Activated CD4-positive, alpha-beta T cell treated with anti-CD3 and anti-CD28 coated beads, Interleukin-2, amount 50 U/mL, for 4 hours (primary cell): ENCODE data around the gene ITGA7.

Experiments used
- DNase-seq, 2 experiments: peaks; one replicate each; pipeline ENCODE4 v3.0.0-alpha.2; 2020

ITGA7 gene

DNA sequence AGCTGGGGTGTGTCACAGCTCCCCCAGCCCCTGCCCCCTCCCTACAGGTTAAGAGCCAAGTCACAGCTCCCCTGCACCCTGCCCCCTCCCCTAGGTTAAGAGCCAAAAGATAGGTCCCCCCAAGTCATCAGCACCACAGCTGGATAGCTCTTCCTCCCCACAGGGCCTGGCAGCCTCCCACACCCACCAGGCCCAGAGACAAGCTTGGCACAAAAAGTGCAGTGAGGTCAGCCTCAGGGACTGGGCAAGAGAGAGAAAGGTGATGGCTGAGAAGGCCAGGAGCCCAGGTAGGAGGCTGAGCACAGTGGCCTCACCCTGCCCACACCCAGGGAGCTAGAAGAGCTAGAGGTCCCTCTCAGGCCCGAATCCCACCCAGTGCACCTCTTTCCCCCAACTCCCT, 8.7 kb downstream of the ITGA7 start:
- no peak for DNase-seq

DNA sequence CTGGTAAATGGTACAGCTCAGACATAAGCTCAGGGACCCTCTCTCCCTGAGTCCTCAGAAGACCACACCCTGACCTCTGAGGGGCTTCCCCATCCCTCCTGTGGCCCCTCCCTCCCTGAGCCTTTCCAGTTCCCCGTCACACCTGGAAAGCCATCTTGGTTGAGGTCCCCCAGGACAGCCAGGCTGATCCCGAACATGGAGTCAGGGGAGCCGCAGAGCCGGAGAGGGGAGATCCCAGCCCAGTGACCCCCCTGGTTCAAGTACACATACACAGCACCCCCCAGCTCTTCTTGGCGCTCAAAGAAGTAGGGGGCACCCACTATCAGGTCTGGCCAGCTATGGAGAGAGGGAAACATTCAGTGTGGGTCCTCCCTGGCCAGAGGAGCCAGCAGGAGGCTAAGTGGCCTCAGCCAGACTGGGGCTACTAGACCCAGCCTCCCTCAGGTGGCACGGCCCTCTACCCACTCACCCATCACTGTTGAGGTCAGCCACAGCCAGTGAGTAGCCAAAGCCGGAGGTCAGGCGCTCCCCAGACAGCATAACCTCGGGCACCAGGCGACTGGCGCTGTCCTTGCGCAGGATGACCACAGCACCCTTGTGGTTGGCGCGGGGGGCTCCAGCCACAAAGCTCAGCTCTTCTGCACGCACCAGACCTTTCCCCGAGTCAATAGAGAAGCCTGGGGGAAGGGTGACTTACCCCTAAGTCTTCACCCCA, 9.3 kb downstream of the ITGA7 start:
- DNase-seq = no peak

DNA sequence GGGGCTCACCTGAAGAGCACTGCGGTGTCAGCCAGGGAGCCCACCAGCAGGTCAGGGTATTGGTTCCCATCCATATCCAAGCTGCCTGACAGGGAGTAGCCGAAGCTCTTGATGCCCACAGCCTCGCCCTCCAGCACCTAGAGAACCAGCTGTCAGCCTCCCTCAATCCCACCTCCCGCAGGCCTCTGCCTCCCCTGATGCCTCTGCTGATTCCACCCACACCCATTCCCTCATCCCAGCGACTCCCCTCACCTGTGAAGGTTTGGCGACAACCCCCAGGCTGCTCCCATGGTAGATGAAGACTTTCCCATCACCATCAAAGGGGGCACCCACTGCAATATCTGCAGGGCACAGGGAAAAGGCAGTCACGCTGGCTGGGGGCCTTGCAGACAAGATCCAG, 10.0 kb downstream of the ITGA7 start:
- no peak for DNase-seq

DNA sequence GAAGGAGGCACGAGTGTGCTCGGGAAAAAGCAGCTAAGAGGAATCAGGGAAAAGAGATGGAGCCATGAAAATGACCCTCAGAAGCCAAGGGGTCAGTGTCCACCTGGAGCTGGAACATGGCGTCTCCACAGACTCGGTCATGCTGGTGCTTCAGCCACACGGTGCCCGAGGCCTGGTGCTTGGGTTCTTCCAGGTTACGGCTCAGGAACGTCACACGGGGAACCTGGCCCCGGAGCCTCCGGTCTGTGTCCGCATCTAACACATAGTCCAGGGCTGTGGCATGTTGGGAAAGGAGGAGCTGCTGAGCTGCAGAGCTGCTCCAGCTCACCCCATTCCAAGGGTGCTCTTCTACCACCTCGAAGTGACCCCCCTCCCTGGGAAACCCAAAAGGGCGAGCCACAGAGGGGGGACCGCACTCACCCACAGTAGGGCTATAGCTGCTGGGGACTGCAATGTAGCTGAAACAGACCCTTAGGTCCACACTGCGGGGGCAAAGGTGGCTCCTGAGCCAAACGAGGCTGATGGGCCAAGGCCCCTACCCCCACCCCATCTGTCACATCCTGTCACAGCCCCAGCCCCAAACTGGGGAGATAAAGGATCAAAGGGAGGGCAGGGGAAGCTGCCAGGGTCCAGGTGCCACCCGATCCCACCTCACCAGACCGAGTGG, 10.8 kb downstream of the ITGA7 start:
- no peak for DNase-seq

DNA sequence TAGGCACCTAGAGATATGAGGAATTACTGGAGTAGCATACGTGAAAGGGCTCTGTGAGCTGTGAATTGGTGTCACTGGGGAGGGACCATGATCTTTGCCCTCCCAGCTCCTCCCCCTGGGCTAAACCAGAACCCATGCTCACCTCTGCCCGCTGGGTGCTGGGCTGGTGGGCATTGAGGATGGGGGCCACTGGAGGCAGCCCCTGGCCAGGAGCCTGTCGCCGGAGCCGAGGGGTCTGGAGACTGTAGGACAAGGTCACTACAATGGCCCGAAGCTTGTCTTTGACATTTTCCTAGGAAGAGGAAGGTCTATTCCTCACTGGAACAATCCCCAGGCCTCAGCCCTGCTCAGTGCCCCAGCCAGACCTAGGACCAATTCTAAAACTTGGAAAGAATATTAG, 11.6 kb downstream of the ITGA7 start:
- DNase-seq = no peak

DNA sequence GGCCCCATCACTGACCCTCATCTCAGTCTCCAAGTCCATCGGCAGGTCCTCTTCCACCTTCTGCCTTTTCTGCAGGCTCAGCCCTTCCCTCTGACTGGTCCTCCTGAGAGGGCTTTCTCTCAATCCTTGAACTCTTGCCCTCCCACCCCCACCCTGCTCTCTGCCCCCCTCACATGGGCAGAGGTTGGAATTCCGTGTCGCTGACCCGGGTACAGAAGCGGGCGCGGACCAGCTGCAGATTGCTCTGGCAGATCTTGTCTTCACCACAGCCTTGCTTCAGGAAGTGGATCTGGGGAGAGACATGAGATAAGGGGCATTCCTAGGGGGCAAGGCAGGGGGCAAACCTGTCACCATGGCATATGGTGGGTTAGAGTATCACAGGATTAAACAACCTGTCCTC, 12.4 kb downstream of the ITGA7 start:
- DNase-seq = no peak

DNA sequence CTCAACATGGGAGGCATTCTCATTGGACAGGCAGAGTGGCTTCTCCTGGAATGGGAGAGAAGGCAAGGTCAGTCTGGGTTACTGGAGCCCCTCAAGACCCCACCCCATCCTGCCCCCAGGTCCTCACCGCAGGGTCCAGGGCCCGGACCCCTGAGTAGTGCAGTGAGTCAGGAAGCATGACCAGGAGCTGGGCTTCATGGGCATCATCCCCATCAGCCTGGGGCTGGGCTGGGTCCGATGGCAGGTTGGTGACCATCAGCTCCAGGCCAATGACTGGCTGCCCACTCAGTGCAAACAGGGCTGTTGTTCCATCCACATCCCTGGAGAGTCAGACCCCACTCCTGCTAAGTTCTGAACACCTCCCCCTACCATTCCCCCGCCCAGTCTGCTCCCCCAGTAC, 13.1 kb downstream of the ITGA7 start:
- DNase-seq = no peak

DNA sequence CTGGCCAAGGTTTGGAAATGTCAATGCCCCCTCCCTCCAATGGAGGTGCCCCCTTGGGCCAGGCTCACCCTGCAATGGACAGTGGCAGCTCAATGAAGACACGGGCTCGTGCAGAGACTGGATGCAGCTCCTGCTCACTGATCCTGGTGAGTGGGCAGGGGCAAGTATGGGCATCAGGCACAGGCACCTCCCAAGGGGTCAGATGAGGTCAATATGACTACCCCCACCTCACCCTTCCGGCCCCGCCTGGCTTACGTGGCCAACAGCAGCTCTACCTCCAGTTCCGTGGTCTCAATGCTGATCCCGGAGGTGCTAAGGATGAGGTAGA, 13.6 kb downstream of the ITGA7 start:
- DNase-seq = no peak

DNA sequence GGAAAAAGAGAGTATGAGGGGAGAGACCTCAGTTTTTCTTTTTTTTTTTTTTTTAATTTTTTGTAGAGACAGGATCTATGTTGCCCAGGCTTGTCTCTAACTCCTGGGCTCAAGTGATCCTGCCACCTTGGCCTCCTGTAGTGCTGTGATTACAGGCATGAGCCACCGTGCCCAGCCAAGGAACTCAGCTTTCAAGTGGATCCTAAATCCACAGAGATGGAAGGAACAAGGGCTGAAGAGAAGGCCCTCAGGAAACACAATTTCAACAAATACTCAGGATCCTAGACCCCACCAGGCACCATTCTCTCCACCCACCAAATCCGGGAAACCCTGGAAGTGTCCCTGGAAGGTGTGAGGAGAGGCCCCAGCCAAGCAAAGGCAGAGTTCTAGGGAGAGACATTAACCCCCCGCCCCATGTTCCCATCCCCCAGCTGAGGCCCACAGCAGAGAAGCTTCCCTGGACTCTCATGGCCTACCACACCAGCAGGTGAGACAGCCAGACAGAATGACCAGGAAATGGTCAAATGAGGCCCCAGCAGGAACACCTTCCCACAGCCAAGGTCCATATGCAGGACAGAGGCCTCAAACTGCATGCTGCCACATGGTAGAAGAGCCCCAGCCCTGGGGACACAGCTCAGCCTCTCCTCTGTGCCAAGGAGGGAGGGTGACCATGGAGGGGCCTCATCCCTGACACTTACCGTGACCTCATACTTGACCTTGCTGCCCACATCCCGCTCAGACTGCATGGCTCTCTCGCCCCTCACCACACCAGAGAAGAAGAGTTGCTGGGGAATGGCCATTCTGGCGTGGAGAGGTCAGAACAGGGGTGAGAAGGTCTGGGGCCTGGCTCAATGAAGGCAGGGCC, 14.1 kb downstream of the ITGA7 start:
- no peak for DNase-seq

DNA sequence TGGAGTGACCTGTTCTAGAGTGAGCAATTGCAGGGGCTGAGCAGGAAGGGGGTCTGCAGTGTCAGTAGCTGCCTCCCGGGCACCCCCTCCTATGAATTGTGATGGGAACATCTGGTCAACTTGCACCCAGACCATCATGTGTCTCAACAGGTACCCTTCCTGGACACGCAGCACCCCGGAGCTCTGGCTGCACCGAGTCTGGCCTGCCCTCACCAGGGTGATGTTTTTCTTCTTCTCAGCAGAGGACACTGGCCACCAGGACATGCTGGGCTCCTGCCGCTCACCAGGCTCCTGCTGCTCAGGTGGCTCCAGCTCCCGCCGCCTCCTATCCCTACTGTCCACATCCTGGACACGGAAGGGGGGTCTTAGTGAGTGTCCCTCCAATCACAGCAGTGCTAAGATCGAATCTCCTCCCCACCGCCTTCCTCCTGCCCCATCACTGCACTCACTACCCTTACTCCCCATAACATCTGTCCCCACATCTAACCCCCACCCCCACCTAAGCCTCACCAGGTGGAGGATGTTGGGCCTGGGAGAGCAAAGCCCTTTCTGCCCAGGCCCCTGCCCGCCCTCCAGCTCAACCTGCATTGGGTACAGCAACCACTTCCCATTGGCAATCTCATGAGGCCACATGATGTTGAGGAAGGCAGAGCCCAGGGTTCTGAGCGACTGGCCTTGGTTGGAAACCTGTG, 14.9 kb downstream of the ITGA7 start:
- no peak for DNase-seq

DNA sequence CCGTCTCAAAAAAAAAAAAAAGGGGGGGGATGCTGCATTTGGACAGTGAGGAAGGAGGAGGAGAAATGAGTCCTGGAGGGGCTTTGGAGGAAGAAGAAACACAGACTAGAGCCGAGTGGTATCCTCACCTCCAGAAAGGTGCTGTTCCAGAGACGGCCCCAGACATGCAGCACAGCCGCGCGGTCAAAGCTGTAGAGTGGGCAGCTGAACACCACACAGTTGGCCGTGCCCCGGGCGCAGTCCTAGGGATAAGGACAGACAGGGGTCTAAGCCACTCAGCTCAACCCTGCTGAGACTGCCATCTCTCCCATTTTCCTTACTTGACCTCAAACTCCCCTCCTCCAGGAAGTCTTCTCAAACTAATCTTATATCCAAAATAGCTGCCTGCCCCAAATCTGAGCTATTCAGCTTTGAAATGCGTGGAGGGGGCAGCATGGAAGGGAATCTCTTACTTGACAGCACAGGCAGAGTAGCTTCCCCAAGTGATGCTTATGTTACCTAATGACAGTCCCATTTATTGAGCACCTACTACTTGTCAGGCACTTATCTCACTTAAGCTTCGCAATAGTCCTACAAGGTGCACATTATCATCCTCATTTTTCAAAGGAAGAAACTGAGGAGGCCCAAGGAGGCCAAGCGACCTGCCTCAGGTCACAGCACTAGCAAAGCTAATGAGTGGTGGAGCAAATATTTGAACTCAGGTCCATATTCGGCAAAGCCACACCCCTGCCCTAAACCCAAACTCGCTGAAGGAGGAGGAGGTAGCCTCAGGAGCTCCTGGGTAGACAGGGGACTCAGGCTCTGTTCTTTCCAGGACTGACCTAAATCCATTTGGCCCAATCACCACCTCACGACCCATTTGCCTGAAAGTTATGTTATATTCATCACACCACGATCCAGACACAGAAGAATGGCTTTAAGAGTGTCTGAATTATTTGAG, 18.7 kb downstream of the ITGA7 start:
- no peak for DNase-seq

DNA sequence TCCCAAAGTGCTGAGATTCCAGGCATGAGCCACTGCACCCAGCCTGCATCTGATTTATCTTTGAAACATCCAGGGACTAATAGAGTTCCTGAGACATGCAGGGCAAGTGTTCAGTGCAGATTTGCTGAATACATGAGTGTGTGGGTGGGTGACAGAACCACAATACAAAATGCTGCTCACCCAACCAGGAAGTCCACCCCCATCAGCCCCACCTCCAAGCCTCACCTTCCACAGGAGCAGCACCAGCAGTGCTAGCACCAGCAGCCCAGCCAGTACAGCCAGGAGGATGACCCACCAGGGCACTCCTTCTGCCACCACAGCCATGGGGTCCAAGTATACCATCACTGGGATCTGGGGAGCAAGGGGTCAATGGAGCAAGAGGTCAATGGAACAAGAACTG, 20.0 kb downstream of the ITGA7 start:
- DNase-seq = peak in 1 of 2 experiments; percentile 8

DNA sequence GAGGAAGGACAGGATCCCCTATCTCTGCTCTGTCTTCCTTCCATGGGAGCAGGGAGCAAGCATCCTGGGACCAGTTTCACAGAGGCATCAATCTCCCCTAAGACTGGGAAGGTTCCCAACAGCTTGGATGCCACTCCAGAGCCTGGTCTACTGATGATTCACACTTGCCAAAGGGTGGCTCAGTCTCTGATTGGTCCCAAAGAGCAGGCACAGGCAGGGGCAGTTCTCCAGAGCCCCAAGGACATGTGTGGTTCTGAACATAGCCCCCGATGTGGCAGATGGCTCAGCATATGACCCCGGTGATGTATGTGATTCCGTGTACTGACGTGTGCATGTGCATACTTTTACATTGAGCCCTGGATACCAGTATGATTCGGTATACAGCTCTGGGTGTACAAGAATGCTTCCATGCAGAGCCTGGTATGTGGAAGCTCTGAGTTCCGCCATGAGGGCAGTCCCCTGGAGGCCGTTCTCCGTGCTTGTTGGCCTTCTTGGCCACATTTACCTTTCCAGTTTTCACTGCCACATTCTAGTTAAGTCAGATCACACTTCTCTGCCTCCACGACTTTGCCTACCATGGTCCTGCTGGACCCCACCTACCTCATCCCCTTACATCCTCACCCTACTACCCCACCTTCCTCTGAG, 21.2 kb downstream of the ITGA7 start:
- no peak for DNase-seq

DNA sequence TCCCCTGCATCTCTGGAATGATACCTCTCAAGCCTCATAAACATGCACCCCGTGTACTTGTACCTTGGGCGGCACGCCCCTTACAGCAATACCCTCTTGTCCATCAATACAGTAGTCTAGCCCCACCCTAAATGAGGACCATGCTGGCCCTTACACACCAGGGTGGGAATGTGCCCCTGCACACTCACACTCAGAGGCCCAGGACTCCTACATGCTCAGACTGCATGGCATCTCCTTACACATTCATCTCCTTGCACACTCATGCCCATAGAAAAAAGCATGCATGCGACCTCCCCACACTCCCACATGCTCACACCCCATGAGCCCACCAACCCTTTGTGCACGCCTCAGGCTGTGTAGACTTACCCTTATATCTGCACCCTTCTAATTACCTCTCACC, 22.0 kb downstream of the ITGA7 start:
- no peak for DNase-seq

DNA sequence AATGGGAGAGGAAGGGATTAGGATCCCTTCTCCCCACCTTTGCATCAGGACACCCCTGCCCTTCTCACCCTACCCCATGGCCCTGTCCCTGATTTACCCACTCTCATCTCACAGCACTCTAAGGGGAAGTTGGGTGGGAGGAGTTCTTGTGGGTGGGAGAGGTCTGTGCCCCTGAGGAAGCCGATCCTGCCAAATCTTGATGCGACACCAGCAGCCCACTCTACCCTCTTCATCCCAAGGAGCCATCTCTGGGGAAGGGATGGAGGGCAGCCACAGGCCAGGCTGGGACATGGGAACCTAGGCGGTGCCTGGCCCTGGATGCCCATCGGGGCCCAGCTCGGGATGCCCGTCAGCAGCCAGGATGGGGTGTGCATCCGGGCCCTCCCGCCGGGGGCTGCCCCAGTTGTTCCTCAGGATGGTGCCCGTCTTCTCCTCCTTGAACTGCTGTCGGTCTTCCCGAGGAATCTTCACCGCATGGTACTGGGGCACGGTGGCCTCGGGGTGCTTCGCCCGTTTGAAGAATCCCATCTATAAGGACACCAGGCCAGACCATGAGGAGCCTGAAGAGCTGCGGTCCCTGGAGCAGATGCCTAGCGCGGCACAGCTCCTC, 22.8 kb downstream of the ITGA7 start:
- DNase-seq = no peak

DNA sequence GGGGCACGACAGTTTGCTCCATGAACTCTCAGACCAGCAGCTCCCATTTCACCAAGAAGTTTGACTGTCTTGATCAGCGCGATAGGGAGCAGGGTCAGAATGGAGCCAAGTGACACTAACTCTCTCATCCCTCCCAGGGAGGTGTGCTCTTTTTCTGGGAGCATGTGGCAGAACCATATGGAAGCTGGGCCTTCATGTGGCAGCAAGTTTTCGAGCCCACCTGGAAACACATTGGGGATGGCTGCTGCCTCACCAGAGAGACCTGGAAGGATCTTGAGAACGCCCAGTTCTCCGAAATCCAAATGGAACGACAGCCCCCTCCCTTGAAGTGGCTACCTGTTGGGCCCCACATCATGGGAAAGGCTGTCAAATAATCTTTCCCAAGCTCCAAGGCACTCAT, 24.0 kb downstream of the ITGA7 start:
- DNase-seq = no peak

DNA sequence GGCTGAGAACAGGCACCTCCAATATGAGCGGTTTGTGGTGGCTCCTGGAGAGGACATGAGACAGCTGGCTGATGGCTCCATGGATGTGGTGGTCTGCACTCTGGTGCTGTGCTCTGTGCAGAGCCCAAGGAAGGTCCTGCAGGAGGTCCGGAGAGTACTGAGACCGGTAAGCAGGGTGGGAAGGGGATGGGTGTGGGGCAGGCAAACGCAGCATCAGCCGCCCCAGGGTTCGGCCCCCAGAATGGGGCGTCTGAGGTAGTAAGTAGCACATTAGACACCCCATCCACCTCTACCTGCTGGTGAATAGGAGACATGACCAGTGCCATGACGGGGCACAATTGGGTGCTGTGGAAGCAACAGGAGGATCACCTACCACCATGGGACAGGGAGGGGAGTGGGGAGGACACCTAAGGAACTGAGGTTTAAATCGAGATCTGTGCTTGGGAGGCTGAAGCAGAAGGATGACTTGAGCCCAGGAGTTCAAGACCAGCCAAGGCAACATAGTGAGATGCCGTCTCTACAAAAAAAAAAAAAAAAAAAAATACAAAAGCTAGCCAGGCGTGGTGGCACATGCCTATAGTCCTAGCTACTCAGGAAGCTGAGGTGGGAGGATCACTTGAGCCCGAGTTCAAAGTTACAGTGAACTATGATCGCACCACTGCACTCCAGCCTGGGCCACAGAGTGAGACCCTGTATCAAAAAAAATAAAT, 25.5 kb downstream of the ITGA7 start:
- no peak for DNase-seq

DNA sequence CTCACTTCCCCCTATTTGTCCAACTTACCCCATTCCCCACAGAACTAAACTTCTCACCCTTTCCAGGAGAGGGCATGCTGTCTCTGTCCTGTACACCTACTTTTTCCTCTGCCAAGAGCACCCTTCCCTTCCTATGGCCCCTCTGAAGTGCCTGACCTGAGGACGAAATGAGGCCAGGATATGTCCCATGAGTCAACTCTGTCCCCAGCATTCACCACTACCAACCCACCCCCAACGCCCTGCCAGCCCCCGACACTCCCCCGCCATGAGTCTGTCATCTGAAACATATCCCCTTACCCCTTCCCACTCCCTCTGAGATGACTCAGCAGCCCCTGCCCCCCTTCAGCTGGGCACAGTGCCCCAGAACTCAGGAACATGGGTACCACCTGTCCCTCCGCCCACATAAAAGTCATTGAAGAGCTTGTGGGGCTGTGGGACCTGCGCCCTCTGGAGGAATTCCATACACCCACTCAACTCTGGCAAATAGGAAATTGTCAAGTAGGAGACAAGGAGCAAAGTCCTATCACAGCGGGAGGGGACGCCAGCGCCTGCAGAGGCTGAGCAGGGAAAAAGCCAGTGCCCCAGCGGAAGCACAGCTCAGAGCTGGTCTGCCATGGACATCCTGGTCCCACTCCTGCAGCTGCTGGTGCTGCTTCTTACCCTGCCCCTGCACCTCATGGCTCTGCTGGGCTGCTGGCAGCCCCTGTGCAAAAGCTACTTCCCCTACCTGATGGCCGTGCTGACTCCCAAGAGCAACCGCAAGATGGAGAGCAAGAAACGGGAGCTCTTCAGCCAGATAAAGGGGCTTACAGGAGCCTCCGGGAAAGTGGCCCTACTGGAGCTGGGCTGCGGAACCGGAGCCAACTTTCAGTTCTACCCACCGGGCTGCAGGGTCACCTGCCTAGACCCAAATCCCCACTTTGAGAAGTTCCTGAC, 26.3 kb downstream of the ITGA7 start:
- no peak for DNase-seq

DNA sequence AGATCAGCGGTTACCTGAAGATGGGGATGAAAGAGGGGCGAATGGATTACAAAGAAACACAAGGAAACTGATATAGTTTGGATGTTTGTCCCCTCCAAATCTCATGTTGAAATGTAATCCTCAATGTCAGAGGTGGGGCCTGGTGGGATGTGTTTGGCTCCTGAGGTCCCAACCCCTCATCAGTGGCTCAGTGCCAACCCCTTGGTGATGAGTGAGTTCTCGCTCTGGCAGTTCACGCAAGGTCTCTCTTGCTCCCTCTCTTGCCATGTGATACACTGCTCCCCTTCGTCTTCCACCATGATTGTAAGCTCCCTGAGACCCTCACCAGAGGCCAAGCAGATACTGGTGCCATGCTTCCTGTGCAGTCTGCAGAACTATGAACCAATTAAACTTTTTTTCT, 28.0 kb downstream of the ITGA7 start:
- DNase-seq = no peak

DNA sequence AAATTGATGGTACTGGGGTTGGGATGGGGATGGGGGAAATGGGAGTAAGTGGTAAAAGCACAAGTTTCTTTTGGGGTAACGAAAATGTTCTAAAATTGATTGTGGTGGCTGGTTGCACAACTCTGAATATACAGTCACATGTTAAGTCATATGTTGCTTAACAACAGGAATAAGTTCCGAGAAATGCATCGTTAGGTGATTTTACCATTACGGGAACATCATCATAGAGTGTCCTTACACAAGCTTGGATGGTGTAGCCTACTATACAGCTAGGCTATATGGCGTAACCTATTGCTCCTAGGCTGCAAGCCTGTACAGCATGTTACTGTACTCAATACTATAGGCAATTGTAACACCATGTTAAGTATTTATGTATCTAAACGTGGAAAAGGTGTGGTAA, 31.0 kb downstream of the ITGA7 start:
- DNase-seq = no peak
